CD4-positive, alpha-beta memory T cell (primary cell): Measurements from ENCODE around the gene MFAP4. TPM values are rescaled to one million over a fixed set of nuclear protein-coding genes. Genes with fewer than 3 reads are reported as not detected.

Source experiments
- microRNA-seq: library from miRNA; unstranded; fragments of <30 nt; microRNA quantifications from one replicate; pipeline ENCODE4 v1.2.0, GENCODE V29; 2021; ENCODE audit warnings: borderline replicate concordance, borderline number of aligned reads, borderline microRNAs expressed, mixed read lengths
- polyA plus RNA-seq, 2 donors: library from polyadenylated mRNA; unstranded; fragments of 300-500 nt; fragmentation: Illumina TruSeq; gene quantifications; one replicate each; pipeline ENCODE4 v1.2.3, GENCODE V29; 2021
- total RNA-seq, 2 experiments: library from RNA; stranded (reverse); gene quantifications; one replicate each; pipeline ENCODE4 v1.2.3, GENCODE V29; 2021

Gene MFAP4
- total and polyA plus RNA-seq, 4 experiments from 2014 or later = not detected

Small RNAs within 50 kb of the gene (microRNA-seq; reads per million reads assigned to microRNA genes)
- gene MIR1180 = 3.6 reads per million, percentile 17 among the genes with 10 or more reads in this experiment

Other genes with a start within 250 kb of the MFAP4 start
- gene EPN2, start 149.8 kb downstream of the MFAP4 start, total RNA-seq = 10 to 100 TPM in 1 of 2 experiments, 1 to 10 TPM in 1; 9.7 to 10.4 TPM
- gene EPN2, start 149.8 kb downstream of the MFAP4 start, polyA plus RNA-seq = 10 to 100 TPM in 1 of 2 donors, 1 to 10 TPM in 1; 4.2 to 10.0 TPM
- 1 to 10 TPM; 2.5 to 2.8 TPM for gene B9D1, start 24.5 kb downstream of the MFAP4 start, total RNA-seq
- under 1 TPM in 1 of 2 donors, not detected in 1; 0.29 TPM for gene B9D1, start 24.5 kb downstream of the MFAP4 start, polyA plus RNA-seq
- 10 to 100 TPM; 19.4 to 26.2 TPM for gene MAPK7, start 8.7 kb downstream of the MFAP4 start, total RNA-seq
- 10 to 100 TPM in 1 of 2 donors, 1 to 10 TPM in 1; 2.1 to 12.4 TPM for gene MAPK7, start 8.7 kb downstream of the MFAP4 start, polyA plus RNA-seq
- gene RNF112, start 24.0 kb upstream of the MFAP4 start, total RNA-seq = 1 to 10 TPM in 1 of 2 experiments, under 1 TPM in 1; 0.87 to 1.6 TPM
- gene RNF112, start 24.0 kb upstream of the MFAP4 start, polyA plus RNA-seq = under 1 TPM in 1 of 2 donors, not detected in 1; 0.06 TPM
- under 1 TPM in 1 of 2 experiments, not detected in 1; 0.25 TPM for gene SLC47A1, start 146.7 kb upstream of the MFAP4 start, total RNA-seq
- gene SLC47A1, start 146.7 kb upstream of the MFAP4 start, polyA plus RNA-seq = not detected